ENCODE measurements around the gene SOBP.
"Not testable (repeated sequence)": the region's sequence is repeated elsewhere in the genome, so short reads cannot be mapped to it uniquely, and the experiment has no call there.

Gene SOBP

DNA sequence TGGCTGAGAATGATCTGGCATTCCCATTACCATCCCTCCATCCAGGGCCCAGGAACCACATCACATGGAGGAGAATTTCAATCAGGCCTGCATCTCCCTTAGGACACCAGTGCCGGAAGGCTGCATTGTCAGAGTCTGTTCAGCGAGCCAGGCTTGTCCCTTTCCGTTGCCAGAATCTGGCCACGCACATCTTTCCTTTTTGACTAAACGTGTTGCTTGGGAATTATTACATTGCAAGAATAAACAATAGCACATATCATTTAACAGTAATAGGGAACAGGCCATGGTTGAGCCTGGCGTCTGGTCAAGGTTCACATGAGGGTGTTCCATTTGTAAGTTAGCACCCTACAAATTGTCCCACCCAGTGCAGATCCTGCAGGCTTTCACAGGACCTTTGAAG lies 42.8 kb downstream of the SOBP start:
- DNase-seq, result no peak

DNA sequence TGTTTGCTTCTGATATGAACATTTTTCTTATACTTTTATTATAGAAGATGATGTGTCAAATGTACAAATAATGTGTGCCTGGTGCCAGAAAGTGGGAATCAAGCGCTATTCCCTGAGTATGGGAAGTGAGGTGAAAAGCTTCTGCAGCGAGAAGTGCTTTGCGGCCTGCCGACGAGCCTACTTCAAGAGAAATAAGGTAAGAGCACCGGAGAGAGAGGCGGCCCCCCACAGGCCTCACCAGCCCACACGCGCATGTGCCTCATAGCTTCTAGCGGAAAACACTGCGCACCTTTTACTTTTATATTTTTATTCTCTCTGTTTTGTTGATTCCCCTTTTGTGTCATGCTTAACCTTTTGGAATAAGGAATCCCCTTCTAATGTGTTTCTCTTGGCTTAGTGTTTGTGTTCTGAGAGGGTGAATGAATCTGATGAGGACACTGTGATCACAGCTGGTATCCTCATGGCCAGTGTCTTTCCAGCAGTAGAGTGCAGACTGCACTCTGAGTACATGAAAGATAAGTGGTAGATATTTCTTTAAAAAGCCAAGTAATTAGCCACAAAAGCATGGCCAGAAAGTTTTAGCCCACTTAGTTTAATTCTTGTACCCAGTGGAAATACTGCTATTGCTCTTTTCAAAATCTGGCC lies 43.6 kb downstream of the SOBP start:
- no peak for DNase-seq

DNA sequence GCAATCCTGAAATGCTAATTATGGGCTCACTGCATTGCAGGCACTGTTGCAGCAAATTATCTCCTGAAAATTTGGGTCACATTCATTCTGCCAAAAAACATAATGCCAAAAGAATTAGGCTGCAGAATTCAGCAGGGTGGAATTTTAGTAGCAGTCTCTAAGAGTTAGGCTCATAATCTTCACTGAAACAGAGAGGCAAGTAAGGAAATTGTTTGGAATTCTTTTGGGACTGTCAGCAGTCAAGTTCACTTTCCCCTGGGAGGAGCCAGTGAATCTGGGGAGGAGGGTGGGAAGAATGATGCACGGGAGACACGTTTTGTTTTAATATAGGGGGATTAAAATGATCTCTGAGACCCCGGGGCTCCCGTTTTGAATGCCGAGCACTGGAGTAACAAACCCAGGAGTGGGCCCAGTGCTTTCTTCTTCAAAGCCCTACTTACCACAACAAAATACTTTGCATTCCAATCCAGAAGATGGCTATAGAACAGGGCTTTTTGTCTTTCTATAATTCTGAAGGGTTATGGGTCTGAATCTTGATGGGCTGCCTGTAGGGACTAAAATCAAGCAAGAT lies 44.7 kb downstream of the SOBP start:
- DNase-seq, result no peak

DNA sequence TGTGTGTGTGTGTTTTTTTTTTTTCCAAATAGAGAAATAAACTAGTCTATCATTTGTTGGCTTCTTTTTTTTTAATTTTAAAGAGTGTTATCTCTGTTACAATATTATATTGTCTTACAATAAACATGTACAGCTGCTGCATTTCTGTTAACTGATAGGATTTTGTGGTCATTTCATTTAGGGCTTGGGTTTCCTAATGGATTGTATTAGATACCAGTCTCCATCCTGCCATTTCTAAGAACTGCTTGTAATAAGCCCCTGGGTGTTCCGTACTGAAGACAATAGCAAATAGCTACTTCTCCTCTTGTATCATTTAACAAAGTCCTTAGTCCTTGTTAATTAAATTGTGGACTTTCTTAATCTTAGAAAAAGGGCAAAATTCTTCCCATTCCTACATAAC lies 45.7 kb downstream of the SOBP start:
- no peak for DNase-seq

DNA sequence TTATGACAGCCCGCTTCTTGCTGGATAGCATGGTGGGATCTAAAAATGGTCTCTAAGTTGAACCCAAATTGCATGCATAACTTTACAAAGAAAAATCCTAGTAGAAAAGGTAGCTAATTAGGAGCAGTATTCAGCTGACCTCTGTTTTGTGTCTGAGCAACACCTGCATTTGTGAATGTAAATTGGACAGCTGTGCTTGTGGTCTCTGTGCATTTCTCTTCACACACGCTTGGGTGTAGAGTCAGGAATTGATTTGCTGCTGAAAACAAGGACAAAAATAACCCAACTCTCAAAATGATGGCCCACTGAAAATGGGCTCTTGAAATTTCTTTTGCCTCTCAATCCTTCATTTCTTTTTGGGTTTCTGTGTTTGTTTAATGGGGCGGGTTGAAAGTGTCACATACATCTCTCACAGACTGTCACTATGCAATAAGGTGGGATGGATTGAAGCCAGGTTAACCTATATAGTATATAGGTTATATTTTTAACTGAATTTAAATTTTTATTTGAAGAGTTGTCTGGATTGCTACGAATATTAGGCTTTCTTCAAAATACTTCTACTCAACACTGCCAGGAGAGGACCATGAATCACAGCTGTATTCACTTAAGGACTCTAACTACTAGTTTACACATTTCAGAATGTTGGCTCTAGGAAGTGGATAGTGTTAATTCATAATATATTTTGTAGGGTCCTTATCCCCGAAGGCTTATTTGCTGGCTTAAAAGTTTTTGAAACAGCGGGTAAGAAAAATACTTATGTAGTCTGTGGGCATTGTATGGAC lies 46.5 kb downstream of the SOBP start:
- DNase-seq, result no peak

DNA sequence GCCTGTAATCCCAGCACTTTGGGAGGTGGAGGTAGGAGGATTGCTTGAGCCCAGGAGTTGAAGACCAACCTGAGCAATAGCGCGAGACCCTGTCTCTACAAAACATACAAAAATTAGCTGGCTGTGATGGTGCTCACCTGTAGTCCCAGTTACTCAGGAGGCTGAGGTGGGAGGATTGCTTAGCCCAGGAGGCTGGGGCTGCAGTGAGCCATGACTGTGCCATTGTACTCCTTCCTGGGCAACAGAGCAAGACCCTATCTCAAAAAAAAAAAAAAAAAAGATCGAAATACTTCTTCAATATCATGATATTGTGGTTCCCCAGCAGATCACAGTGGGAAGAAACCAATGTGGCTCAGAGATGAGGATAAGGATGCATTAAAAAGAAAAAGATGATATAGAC lies 47.6 kb downstream of the SOBP start:
- no peak for DNase-seq

DNA sequence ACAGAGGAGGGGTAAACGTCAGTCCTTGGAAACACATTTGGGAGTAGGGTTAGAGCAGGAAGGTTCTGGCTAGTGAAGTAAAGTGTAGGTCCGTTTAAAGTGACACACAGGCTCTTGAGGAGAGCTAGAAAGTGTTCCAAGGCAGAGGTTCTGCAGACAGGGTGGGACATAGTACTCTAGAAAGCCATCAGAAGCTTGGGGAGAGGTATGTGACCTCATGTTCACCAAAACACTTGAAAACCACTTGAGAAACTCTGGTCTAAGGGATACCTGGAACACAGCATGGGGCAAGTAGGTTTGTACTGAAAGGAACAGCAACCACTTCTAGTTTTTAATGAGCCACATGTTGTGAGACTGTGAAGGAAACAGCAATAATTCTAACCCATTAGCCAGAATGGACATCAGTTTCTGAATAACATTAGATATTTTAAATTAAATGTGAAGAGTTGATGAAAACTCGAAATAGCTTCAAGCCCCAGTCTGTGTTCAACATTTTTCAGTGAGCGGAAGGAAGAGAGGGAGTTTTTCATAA lies 49.0 kb downstream of the SOBP start:
- no peak for DNase-seq

DNA sequence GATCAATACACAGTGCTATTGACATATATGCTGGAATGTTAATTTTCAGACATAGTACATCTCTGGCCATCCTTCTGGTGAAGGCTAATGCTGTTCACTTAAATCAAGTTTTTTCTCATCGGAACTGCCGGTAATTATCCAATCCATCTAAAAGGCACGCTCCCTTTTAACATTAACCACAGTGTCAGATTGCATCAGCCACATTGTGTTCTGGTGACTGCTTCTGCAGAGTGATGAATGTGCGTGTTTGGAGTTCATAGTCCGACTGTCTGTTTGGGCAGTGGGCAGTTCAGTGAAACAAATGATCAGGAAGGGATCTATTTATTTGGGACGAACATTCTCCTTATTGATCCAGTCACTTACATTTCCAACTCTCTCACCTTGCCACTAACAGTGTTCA lies 49.5 kb downstream of the SOBP start:
- no peak for DNase-seq

DNA sequence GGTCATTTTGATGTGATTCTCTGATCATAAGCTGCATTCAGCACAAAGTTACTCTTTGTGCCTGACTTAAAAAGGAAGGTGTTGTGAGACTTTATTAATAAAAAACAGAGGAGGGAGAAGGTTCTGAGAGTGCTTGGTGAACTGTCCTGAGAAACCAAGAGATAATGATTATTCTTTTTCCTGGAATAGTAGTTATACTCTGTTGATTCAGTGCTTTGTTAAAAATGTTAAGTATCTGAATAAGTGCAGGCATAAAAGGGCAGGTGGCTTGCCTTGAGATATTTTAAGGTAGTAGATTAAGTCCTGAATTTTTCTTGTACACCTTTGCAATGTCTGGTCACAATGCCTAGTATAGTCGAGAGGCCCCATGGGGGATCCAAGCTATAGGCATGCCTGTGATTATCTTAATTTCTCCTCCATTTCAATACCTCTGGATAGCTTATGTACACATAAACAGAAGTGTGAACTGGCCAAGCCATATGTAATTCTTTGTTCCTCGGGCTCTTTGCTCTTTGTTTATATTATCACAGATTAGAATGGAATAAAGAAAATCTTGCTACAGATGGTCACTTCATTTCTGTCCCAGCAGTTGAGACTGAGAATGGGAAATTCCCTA lies 50.0 kb downstream of the SOBP start:
- no peak for DNase-seq

DNA sequence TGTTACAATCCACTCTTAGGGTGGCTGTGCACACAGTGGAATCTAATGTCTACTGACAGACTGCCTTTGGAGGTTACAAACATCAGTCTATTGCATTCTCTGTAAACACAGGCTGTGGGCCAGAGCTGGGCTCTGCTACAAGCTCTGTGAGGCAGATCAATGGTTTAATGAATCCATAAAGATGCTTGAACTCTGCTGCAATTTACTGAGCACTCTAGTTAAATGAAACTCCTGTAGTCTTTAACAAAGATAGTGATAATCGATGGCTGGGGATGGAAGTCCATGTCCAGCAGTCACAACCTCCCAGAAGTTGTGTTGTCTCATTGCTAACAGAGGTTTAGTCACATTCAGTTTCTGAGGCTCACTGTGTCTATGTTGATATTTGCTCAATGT lies 50.5 kb downstream of the SOBP start:
- no peak for DNase-seq

DNA sequence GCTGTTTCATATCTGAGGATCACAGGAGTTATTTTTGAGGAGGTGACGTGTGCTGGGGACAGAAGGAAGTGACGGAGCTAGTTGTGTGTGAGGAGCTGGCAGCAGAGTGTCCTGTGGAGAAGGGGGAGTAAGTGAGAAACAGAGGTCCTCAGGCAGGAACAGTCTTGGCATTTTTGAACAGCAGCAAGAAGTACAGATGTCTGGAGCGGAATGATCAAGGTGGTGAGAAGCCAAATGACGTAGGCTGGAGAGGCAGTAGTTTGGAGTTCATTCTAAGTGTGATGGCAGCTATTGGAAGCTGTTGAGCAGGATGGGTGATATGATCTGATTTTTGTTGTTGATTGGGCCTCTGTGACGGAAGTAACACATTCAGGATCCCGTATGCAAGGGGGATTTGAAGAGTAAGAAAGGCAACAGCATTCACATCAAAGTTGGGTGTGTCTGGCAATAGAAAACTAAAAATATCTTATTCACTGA lies 52.3 kb downstream of the SOBP start:
- DNase-seq, result no peak

DNA sequence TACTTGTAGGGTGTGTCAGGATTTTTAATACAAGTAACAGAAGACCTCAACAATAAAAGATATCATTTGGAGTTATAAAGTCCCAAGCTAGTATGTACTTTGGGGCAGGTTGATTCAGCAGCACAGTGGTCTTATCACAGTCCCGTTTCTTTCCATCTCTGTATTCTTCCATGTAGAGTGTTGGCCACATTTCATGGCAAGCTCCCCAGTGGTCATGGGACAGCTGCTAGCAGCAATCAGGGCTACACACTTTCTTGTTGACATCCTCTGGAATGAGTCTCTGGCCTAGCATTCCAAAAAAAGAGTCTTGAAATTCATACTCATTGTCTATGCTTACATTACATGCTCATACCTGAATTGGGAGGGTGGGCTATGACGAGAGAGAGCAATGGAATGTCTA lies 53.2 kb downstream of the SOBP start:
- no peak for DNase-seq

DNA sequence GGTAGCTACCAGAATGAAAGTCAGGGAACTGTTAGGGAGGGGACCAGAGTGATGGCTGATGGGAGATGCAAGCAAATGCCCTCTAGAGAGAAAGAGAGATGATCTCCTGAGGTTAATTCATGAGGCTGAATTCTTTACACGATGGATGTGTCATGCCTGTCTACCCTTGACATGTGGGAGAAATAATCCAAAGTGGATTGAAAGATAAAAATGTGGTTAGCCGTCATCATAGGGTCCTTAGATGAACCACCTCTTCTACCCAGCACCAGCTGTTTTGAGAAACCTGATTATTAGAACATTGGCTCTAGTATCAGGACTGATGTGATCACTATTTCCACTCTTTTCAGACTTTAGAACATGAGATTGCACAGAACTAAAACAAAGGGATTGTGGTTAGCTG lies 53.6 kb downstream of the SOBP start:
- peak; percentile 8 for DNase-seq

DNA sequence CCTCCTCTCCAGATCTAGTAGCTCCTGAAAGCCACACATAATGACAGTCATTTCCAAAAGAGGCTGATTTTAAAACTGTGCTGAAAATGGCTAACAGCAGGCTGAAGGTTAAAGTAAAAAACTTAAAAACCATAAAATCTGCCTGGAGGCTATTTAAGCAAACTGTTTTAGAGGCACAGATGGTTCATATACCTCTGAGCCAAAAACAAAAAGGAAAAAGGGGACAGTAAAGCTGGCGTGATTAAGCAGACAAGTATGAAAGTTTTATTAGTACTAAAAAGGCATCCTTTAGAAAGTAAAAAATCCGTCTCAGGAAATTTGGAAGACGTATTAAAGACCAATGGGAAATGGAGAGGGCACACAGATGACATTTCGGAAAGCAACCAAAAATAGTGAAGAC lies 55.8 kb downstream of the SOBP start:
- DNase-seq, result no peak

DNA sequence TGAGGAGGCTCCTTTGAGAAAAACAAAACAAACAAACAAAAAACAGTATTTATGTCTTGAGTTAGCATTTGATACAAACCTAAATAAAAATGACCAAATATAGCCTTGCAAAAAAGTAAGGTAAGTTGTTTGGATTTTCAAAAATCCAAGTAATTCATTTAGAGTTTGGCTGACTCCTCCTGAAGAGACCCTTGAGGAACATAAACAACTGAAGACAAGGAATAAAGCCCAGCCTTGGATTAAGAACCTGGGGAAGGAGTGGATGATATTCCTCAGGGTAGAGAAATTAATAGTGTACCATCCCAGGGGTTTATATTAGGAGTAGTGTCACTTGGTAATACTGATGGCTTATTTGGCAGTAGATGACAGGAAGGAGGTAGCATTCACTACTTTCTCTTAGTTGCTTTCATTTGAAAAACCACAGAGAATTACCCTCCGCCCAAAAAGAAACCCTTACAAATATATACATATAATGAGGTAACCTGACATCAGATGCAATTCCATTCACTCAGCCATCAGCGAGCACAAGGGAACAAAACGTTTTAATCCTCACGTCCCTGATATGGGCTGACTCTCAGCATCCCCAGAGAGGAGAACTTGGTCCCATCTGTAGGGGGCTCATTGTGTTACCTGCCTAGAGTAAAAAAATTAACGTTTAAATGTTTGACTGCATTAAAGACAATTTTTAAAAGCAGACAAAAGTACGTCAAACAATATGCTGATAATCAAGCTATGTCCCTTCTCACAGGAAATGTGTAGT lies 57.0 kb downstream of the SOBP start:
- no peak for DNase-seq

DNA sequence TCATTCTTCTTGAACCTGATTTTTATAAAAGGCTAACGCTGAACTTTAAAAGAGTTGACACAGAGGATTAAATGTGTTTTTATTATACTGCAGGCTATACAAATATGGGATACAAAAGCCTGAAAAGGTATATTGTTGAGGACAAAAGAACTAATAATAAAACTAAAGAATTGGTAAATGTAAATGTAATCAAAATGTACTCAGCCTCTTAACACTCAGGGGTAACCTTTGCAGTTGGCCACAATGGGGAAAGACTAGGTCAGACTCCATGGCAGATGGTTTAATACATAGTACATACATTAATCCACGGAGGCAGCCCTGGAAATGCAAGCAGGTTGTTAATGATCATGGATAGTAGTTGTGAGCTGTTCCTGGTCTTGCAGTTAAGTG lies 57.5 kb downstream of the SOBP start:
- peak; percentile 40 for DNase-seq

DNA sequence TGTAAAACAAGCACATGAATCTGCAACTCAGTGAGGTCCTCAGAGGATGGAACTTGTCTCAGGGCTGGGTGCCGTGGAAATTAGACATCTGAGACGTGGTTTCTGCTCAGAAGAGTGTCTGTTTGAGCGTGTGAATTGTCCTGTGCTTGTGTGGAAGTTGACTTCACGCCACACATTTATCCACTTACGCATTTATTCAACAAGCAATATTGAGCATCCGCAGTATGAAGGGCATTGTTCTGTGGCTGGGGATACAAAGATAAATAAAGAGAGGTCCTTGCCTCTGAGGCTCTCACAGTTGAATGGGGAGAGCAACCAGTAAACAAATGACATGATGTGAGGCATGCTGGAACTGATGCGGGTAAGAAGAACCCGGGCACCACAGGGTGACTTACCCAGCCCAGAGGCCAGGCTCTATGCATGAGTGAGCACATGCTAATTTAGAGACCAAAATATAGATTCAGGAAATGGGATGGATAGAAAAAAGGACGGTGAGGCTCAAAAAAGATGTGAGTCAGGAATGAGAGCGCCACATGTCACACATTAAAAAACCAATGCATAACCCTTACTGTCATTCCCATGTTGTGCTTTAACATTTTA lies 60.4 kb downstream of the SOBP start:
- DNase-seq, result no peak

DNA sequence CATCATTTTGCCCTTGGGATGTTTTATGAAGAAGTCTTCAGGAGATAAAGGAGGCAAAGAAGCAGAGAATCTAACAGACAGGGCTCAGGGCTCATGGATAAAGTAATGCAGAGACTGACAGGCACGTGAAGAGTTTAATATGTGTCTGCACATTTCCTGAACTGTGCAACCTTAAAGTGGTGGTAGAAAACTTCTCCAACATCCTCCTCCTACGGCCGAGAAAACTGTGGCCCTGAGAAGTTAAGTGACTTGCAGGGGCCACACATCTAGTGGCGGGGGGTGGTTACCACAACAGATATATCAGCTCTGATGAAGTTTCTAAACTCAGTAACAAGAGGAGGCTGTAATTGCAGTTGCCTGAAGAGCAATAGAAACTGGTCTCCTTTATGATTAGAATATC lies 61.0 kb downstream of the SOBP start:
- no peak for DNase-seq

DNA sequence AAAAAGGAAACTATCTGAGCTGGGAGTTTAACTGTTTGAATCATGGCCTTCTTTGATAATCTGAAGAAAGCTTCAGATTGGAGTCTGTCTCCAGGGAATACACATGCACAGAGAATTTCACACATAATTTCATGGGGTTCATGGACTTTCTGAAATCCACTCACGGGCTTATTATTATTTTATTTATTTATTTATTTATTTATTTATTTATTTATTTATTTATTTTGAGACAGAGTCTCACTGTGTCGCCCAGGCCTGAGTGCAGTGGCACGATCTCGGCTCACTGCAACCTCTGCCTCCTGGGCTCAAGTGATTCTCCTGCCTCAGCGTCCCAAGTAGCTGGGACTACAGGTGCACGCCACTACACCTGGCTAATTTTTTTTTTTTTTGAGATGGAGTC lies 63.2 kb downstream of the SOBP start:
- DNase-seq, result not testable (repeated sequence)

DNA sequence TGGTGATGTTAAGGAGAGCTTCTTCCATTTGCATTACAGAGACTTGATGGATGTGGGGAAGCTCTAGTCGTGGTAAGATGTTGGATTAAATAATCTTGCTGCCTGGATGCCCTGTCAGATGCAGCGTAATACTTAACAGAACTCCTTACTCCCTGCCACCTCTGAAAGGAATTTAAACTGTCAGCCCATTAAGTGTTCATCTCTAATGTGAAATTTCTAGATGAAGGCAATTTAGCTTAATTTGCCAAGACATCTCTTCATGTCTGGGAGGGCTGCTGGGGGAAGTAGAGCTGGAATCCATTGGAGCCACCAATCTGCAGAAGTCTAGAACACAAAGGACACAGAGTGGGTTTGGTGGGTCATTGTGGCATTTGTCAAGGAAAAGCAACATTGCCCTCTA lies 64.4 kb downstream of the SOBP start:
- DNase-seq, result no peak

DNA sequence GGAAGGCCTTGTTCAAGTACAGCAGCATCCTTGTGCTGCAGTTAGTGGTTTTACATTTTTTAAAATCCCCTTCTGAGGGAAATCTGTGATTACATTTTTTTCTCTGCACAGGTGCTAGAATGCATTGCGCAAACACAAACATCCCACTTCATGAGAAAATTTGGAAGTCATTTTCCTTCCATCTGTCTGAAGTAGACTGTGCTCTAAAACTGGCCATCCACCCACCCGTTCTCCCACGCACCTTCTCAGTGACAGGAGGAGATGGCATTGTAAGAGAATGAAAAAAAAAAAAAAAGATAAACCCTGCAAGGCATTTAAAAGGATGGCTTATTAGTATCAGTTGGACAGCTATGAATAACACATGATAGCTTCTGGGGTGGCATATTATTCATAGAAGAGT lies 65.0 kb downstream of the SOBP start:
- no peak for DNase-seq

DNA sequence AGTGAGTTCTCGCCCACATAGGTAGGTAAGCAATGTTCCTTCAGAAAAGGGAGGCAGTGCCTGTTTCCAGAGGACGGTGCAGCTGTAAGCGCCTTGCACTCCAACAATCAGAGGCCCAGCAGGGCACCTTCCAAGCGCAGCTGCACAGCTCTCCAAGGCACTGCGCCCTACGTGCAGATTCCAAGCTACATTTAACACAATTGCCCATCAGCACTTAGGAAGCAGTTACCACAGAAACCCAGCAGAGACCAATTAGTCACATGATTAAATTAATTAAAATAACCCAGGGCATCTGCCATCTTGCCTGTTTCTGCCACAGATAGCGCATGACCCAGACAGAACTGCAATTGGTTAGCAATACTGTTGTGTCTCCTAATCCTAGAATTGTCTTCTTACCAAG lies 65.5 kb downstream of the SOBP start:
- peak; percentile 9 for DNase-seq

DNA sequence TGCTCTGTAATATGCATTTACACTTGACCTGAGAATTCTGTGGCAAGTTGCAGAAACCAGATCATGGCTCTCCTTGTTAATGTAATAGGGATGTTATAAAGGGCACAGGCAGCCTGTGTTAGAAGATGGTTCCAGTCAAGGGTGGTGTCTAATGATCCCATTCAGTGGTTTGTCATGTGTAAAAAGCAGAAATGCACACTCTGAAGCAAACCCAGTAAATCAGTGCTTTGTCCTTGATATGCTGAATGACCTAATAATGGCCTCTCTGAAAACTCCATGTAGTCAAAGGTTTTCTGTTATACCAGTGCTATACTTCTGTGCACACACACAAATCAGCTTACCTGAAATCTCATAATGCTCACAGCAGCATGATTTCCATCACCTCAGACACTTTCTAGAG lies 66.2 kb downstream of the SOBP start:
- DNase-seq, result peak; percentile 8
